HG03521 (cell line): ENCODE data around the gene ASB6.

Experiments
- ATAC-seq: cut with Tn5 transposase; IDR thresholded peaks from one replicate; pipeline ENCODE4 v1.9.1; 2021; ENCODE audit warnings: mild to moderate bottlenecking, moderate library complexity; ENCODE audit not compliant: unreplicated experiment

The ASB6 gene, protein sequence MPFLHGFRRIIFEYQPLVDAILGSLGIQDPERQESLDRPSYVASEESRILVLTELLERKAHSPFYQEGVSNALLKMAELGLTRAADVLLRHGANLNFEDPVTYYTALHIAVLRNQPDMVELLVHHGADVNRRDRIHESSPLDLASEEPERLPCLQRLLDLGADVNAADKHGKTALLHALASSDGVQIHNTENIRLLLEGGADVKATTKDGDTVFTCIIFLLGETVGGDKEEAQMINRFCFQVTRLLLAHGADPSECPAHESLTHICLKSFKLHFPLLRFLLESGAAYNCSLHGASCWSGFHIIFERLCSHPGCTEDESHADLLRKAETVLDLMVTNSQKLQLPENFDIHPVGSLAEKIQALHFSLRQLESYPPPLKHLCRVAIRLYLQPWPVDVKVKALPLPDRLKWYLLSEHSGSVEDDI

GRCh38 chr9:129641750-129642585 is at the start of gene ASB6:
TSS of gene ASB6 (minus strand) at chr9:129642151. CDS start at chr9:129641999, 152 bp downstream.
- peak; percentile 93 for ATAC-seq

GRCh38 chr9:129688285-129689043 is 46.5 kb upstream of the ASB6 start:
- ATAC-seq = no peak

DNA sequence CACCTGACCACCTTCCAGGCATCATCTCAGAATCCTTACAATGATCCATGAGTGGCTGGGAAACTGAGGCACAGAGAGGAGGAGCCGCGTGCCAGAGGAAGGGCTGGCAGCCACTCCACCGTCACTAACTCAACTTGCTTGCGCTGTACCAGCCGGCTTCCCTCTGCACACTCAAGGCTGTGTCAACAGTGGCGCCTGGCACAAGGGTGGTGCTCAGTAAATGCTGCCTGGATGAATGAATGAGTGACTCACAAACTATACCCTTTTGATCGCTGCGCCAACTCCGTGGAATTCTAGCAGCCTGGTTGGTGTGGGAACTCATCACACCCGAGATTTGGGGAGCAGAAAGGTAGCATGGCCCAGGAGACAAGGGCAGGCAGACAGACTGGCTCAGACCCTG is 45.4 kb upstream of the ASB6 start:
- no peak for ATAC-seq

GRCh38 chr9:129686736-129687135 is 44.8 kb upstream of the ASB6 start:
- no peak for ATAC-seq

- no peak for ATAC-seq
Observed at GRCh38 chr9:129685933-129686259, 43.9 kb upstream of the ASB6 start.

DNA sequence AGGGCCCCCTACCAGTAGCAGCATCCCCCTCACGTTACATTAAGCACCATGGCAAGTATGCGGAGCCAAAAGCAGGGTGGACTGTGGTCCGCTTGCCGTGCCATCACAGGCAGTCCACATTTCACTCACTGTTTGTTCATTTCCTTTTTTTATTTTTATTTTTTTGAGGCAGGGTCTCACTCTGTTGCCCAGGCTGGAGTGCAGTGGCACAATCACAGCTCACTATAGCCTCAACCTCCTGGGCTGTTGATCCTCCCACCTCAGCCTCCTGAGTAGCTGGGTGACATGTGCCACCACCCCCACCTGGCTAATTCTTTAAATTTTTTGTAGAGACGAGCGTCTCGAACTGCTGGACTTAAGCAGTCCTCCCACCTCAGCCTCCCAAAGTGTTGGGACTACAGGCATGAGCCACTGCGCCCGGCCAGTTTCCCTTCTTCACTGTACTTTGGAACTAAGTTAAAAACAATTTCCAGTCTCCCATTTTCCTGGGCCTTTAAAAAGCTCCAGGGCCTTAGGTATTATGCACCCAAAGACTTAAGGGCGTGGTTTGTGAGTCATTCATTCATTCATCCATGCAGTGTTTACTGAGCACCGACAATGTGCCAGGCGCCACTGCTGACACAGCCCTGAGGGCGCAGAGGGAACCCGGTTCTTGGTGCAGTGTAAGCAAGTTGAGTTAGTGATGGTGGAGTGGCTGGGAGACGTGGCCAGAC is 43.4 kb upstream of the ASB6 start:
- no peak for ATAC-seq

DNA sequence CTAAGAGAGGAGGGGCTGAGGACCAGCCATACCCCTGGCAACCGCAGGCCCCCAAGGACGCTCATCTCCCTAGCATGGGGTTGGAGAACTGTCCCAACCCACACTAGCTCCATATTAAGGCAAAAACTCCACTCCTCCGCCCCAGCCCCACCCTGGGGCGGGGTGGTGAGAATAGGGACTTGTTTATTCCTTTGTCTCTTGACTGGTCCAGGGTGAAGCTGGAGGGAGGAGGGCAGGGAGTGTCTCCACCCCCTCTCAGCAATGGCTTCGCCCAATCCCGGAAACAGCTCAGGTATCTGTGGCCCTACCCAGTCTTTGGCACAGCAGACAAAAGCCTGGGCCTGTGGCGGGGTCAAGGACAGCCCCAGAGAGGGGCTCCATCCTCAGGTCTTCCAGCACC is 40.4 kb upstream of the ASB6 start:
- ATAC-seq = no peak

- no peak for ATAC-seq
Observed at GRCh38 chr9:129681924-129682323, 40.0 kb upstream of the ASB6 start.

- ATAC-seq = no peak
Observed at GRCh38 chr9:129679537-129679936, 37.6 kb upstream of the ASB6 start.

GRCh38 chr9:129678844-129679243 is 36.9 kb upstream of the ASB6 start:
- ATAC-seq = no peak

- no peak for ATAC-seq
Observed at GRCh38 chr9:129677456-129677855, 35.5 kb upstream of the ASB6 start.

GRCh38 chr9:129676975-129677374 is 35.0 kb upstream of the ASB6 start:
- no peak for ATAC-seq

- no peak for ATAC-seq
Observed at GRCh38 chr9:129676287-129676686, 34.3 kb upstream of the ASB6 start.

DNA sequence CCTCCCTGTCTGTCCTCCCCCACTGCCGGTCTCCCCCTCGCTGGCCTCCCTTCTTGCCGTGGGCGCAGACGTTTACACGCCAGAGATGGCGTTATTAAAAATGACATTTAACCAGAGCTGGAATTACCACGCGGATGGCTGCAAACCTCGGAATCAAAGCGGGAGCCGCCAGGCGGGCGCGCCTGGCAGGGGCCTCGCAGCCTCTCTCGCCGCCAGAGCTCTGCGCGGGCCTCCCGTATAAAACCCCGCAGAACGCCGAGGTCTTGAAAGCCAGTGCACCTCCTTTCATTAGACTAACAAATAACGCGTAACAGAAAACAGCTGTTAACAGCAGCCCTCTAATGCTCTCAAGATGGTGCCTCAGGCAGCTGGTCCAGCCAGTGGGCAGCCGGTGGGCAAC is 33.7 kb upstream of the ASB6 start:
- ATAC-seq = no peak

DNA sequence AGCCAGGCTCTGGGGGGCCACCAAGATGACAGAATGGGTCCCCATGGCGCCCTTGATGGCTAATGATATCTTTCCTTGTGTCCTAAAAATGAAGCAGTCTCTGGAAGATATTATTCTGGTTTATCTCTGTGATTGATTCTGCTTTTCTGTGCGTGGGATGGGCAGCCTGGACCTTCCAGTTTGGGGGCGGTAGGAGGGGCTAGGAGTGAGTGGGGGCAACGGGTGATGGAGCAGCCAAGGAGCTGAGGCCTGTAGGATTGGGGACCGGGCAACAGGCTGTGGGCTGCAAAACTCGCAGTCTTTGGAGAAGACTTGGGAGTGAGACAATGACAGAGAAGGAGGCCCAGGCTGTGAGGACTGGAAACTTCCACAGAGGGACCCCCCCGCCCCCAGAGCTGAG is 32.3 kb upstream of the ASB6 start:
- no peak for ATAC-seq

DNA sequence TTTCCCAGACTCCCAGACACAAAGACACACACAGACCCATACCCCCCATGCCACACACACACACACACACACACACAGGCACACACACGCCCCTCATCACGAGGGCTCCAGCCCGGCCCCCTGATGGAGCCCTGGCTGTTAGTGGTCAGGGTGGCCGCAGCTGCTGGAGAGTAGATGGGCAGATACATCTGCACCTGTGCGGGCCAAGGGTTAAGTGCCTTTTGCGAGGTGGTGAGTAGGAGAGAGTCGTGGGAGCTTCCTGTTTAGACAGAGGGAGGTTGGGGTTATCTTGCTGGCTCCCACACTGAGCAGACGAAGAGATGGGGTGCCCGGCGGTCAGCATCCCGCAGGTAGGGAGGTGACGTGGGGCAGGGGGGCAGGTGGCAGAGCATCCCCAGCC is 31.7 kb upstream of the ASB6 start:
- ATAC-seq = no peak

GRCh38 chr9:129672702-129673101 is 30.8 kb upstream of the ASB6 start:
- no peak for ATAC-seq

- no peak for ATAC-seq
Observed at GRCh38 chr9:129671519-129671918, 29.6 kb upstream of the ASB6 start.

DNA sequence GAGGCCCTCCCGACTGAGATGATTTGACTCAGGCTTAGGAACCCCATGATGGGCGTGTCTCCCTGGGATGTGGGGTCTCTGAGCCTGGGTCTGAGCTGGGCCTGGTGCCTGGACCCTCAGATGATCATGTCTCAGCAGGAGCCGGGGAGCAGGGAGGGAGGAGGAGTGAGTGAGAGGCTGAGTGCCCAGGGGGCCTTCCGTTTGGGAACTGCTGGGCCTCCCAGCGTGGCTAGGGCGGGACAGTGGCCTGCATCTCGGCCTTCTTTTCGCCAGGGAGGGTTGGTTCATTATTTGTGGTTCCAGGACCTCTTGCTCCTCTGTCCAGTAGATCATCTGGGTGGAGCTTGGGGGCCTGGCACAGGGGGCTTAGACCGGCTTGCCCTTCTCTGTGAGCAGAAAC is 29.1 kb upstream of the ASB6 start:
- no peak for ATAC-seq

DNA sequence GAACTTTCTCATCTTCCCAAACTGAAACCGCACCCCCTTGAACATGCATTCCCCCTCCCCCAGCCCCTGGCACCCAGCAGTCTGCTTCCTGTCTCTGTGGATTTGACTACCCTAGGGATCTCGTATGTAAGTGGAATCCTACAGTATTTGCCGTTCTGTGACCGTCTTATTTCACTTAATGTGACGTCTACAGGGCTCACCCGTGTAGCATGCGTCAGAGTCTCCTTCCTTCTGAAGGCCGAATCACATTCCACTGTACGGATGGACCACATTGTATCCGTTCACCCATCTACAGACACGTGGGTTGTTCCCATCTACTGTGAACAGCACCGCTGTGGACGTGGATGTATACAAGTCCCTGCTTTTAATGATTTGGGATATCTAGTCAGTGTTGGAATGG is 28.0 kb upstream of the ASB6 start:
- no peak for ATAC-seq

DNA sequence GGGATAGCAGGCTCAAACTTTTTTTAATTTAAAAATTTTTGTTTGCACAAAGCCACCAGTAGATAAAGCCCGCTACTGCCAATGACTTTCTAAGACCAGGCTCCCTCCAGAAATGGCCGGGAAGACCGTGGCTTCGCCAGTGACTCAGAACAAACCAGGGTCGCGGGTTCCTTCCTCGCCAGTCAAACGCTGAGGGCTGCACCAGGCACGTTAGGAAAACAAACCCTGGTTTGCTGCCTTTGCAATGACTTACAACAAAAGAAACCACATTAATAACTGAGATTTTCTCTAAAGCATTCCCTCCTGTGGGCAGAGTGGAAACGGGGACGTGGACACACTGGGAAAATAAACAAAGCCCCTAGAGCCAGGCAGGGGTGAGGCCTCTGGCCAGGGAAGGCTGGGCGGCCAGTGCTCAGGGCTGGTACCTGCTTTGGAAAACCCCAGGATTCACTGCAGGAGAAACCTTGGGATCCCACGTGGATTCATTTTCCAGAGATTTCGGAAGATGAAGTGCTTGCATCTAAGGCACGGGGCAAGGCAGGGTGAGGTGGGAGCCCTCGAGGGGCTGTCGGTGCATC is 27.3 kb upstream of the ASB6 start:
- ATAC-seq = no peak
